Smooth muscle cell (in vitro differentiated cells): Measurements from ENCODE around the gene MRPS23. TPM values are rescaled to one million over a fixed set of nuclear protein-coding genes. Genes with fewer than 3 reads are reported as not detected.

Source experiments
- polyA plus RNA-seq: library from polyadenylated mRNA; unstranded; fragments of >200 nt; fragmentation: Nextera tagmentation; extraction: Ambion mirVana; gene quantifications from 2 replicates; pipeline ENCODE4 v1.2.1, GENCODE V29; 2016
- small RNA-seq: library from RNA; depleted of rRNA; stranded (forward); fragments of <200 nt; gene quantifications from one replicate; pipeline ENCODE3, GENCODE V24; 2014
- total RNA-seq: library from RNA; depleted of rRNA; stranded (reverse); fragments of >200 nt; gene quantifications from 2 replicates; pipeline ENCODE4 v1.2.3, GENCODE V29; 2014

Gene MRPS23
- total and polyA plus RNA-seq, 2 experiments from 2014 or later = 32.3 to 48.4 TPM

Small RNAs within 50 kb of the gene (small RNA-seq; reads per million reads assigned to genes)
- gene RN7SKP94 = not detected

Other genes with a start within 250 kb of the MRPS23 start
- gene CCDC182, start 104.7 kb downstream of the MRPS23 start, total RNA-seq = not detected in 2 replicates
- not detected in 2 replicates for gene CCDC182, start 104.7 kb downstream of the MRPS23 start, polyA plus RNA-seq
- gene CUEDC1, start 105.4 kb upstream of the MRPS23 start, total RNA-seq = 7.0 and 11.1 TPM in 2 replicates
- gene CUEDC1, start 105.4 kb upstream of the MRPS23 start, polyA plus RNA-seq = 10.4 and 11.7 TPM in 2 replicates
- gene VEZF1, start 138.2 kb upstream of the MRPS23 start, total RNA-seq = 52.1 and 61.8 TPM in 2 replicates
- 24.9 and 25.3 TPM in 2 replicates for gene VEZF1, start 138.2 kb upstream of the MRPS23 start, polyA plus RNA-seq
- gene SRSF1, start 157.2 kb upstream of the MRPS23 start, total RNA-seq = 194 and 200 TPM in 2 replicates
- gene SRSF1, start 157.2 kb upstream of the MRPS23 start, polyA plus RNA-seq = 57.9 and 61.3 TPM in 2 replicates
- gene DYNLL2, start 233.4 kb upstream of the MRPS23 start, total RNA-seq = 8.9 and 9.1 TPM in 2 replicates
- 1.5 and 2.0 TPM in 2 replicates for gene DYNLL2, start 233.4 kb upstream of the MRPS23 start, polyA plus RNA-seq